OCI-LY1 (cell line): ENCODE data around the gene TCF7.

Experiments
- H2AFZ ChIP-seq: fragments of 200-600 bp; sonication (generic), shearing (Covaris generic); 2 replicates; pipeline ENCODE4 v1.6.0; 2014; ENCODE audit warnings: antibody characterized with exemption, mild to moderate bottlenecking, low read length
- H3F3A ChIP-seq: fragments of 200-600 bp; sonication (generic), shearing (Covaris generic); 2 replicates; pipeline ENCODE4 v1.6.0; 2014; ENCODE audit warnings: mild to moderate bottlenecking, antibody characterized with exemption, low read length, moderate library complexity; ENCODE audit not compliant: insufficient read depth
- H3K27ac ChIP-seq: fragments of 200-600 bp; sonication (generic); 2 replicates; pipeline ENCODE4 v1.5.1; 2014; ENCODE audit warnings: low read length, mixed run types, mild to moderate bottlenecking, low read depth; ENCODE audit not compliant: poor library complexity, severe bottlenecking
- H3K27me3 ChIP-seq: fragments of 200-600 bp; sonication (generic); 2 replicates; pipeline ENCODE4 v1.6.0; 2014; ENCODE audit warnings: antibody characterized with exemption, mild to moderate bottlenecking, low read length, moderate library complexity; ENCODE audit not compliant: insufficient read depth
- H3K36me3 ChIP-seq: fragments of 200-600 bp; sonication (generic); 2 replicates; pipeline ENCODE4 v1.6.1; 2014; ENCODE audit warnings: mild to moderate bottlenecking, antibody characterized with exemption, low read length, moderate library complexity, mixed read lengths; ENCODE audit not compliant: insufficient read depth
- H3K4me1 ChIP-seq: fragments of 200-600 bp; sonication (generic); 2 replicates; pipeline ENCODE4 v1.5.1; 2014; ENCODE audit warnings: mild to moderate bottlenecking, low read length, moderate library complexity; ENCODE audit not compliant: insufficient read depth, severe bottlenecking
- H3K4me2 ChIP-seq: fragments of 200-600 bp; sonication (generic), shearing (Covaris generic); 2 replicates; pipeline ENCODE4 v1.6.1; 2014; ENCODE audit warnings: low read length
- H3K4me3 ChIP-seq: fragments of 200-600 bp; sonication (generic); 2 replicates; pipeline ENCODE4 v1.5.1; 2014; ENCODE audit warnings: low read length, low read depth, mild to moderate bottlenecking, mixed read lengths; ENCODE audit not compliant: poor library complexity, severe bottlenecking
- H3K79me2 ChIP-seq: fragments of 200-600 bp; shearing (Covaris generic); 2 replicates; pipeline ENCODE4 v1.6.1; 2016; ENCODE audit warnings: mixed run types, low read length, mixed read lengths; ENCODE audit not compliant: insufficient read depth
- H3K9ac ChIP-seq: fragments of 200-600 bp; sonication (generic), shearing (Covaris generic); 2 replicates; pipeline ENCODE4 v1.6.1; 2014; ENCODE audit warnings: mild to moderate bottlenecking, low read length, mixed read lengths
- H3K9me2 ChIP-seq: fragments of 200-600 bp; sonication (generic), shearing (Covaris generic); 2 replicates; pipeline ENCODE4 v1.6.1; 2014; ENCODE audit warnings: low read depth, mild to moderate bottlenecking, low read length, mixed read lengths
- H3K9me3 ChIP-seq: fragments of 200-600 bp; shearing (Covaris generic); 2 replicates; pipeline ENCODE4 v1.6.1; 2014; ENCODE audit warnings: low read length, mixed read lengths
- H4K20me1 ChIP-seq: fragments of 200-600 bp; sonication (generic), shearing (Covaris generic); 2 replicates; pipeline ENCODE4 v1.6.0; 2016; ENCODE audit warnings: mild to moderate bottlenecking, low read length; ENCODE audit not compliant: insufficient read depth
- CTCF ChIP-seq: fragments of 200-600 bp; sonication (generic), shearing (Covaris generic); IDR thresholded peaks from 2 replicates; pipeline ENCODE4 v1.5.1; 2017; ENCODE audit warnings: mild to moderate bottlenecking, antibody characterized with exemption, low read length, moderate library complexity, mixed read lengths
- EZH2 ChIP-seq: fragments of 200-600 bp; sonication (generic), shearing (Covaris generic); IDR thresholded peaks from 2 replicates; pipeline ENCODE4 v1.8.0; 2017; ENCODE audit warnings: borderline replicate concordance, mixed run types, mild to moderate bottlenecking, antibody characterized with exemption, low read length, moderate library complexity, mixed read lengths

The TCF7 gene

GRCh38 chr5:134115806-134116175, 1.3 kb downstream of the TCF7 start:
- Histone ChIP-seq H3F3A (no peaks in the 10 kb centered on the region), H3K36me3 (no peaks in the 10 kb centered on the region), H3K9me3 (no peaks in the 10 kb centered on the region), H3K27ac (no peak overlapping the region), H3K4me3 (no peak overlapping the region), H2AFZ (no peak overlapping the region), H3K79me2 (no peaks in the 10 kb centered on the region), H3K4me2 (peak overlapping the region; percentile 51; the same call in 1 of the 2 replicates), H3K9me2 (no peaks in the 10 kb centered on the region), H3K4me1 (peaks cover 6% of the 10 kb centered on the region), H3K27me3 (no peaks in the 10 kb centered on the region), H3K9ac (no peak overlapping the region), H4K20me1 (no peaks in the 10 kb centered on the region)
- no peak for TF ChIP-seq CTCF
- no peak for TF ChIP-seq EZH2

- H3K9me3 ChIP-seq, result no peaks in the 10 kb centered on the region
- no peak overlapping the region for H3K4me3 ChIP-seq
- H3K4me2 ChIP-seq, result no peak overlapping the region
- H3K9ac ChIP-seq, result no peak overlapping the region
- no peak overlapping the region for H3K27ac ChIP-seq
- H3F3A ChIP-seq, result no peaks in the 10 kb centered on the region
- TF ChIP-seq CTCF (no peak), EZH2 (no peak)
- H3K79me2 ChIP-seq, result no peaks in the 10 kb centered on the region
- H3K4me1 ChIP-seq, result peaks cover 6% of the 10 kb centered on the region
- no peaks in the 10 kb centered on the region for H3K36me3 ChIP-seq
- H2AFZ ChIP-seq, result no peak overlapping the region
- H4K20me1 ChIP-seq, result no peaks in the 10 kb centered on the region
- H3K27me3 ChIP-seq, result no peaks in the 10 kb centered on the region
- no peaks in the 10 kb centered on the region for H3K9me2 ChIP-seq
Measured at GRCh38 chr5:134116286-134116685, 1.8 kb downstream of the TCF7 start.

GRCh38 chr5:134116789-134117761, 2.6 kb downstream of the TCF7 start:
- no peak overlapping the region for H3K9ac ChIP-seq
- H3K27ac ChIP-seq, result no peak overlapping the region
- no peaks in the 10 kb centered on the region for H4K20me1 ChIP-seq
- no peak overlapping the region for H2AFZ ChIP-seq
- H3K4me1 ChIP-seq, result peaks cover 6% of the 10 kb centered on the region
- H3K9me2 ChIP-seq, result no peaks in the 10 kb centered on the region
- no peaks in the 10 kb centered on the region for H3K9me3 ChIP-seq
- no peak overlapping the region for H3K4me3 ChIP-seq
- no peaks in the 10 kb centered on the region for H3F3A ChIP-seq
- TF ChIP-seq CTCF (no peak), EZH2 (no peak)
- H3K79me2 ChIP-seq, result no peaks in the 10 kb centered on the region
- H3K4me2 ChIP-seq, result no peak overlapping the region
- no peaks in the 10 kb centered on the region for H3K27me3 ChIP-seq
- no peaks in the 10 kb centered on the region for H3K36me3 ChIP-seq
